ENCODE data around the gene RAD50.
A peak's percentile ranks its signal among the peaks of the same experiment; 100 is the strongest.

RAD50 gene

GRCh38 chr5:132673488-132673887 is 116.7 kb downstream of the RAD50 start:
- H3K4me3 ChIP-seq (ENCODE audit: low read length) = no peak overlapping the region
- no peak for TF ChIP-seq CTCF (IDR thresholded peaks at IDR 0.05; ENCODE audit: insufficient read depth, low read depth, low read length, missing control alignments)
- no peak for DNase-seq (ENCODE audit: low read depth)

GRCh38 chr5:132673939-132674630 is 117.3 kb downstream of the RAD50 start, which contains the start of gene IL4:
IL4 (plus strand) TSS chr5:132673989; CDS start chr5:132674051, 62 bp downstream.
- no peak within 1 kb of the TSS for H3K4me3 ChIP-seq (ENCODE audit: low read length)
- DNase-seq (ENCODE audit: low read depth) = no peak
- no peak for TF ChIP-seq CTCF (IDR thresholded peaks at IDR 0.05; ENCODE audit: insufficient read depth, low read depth, low read length, missing control alignments)

DNA sequence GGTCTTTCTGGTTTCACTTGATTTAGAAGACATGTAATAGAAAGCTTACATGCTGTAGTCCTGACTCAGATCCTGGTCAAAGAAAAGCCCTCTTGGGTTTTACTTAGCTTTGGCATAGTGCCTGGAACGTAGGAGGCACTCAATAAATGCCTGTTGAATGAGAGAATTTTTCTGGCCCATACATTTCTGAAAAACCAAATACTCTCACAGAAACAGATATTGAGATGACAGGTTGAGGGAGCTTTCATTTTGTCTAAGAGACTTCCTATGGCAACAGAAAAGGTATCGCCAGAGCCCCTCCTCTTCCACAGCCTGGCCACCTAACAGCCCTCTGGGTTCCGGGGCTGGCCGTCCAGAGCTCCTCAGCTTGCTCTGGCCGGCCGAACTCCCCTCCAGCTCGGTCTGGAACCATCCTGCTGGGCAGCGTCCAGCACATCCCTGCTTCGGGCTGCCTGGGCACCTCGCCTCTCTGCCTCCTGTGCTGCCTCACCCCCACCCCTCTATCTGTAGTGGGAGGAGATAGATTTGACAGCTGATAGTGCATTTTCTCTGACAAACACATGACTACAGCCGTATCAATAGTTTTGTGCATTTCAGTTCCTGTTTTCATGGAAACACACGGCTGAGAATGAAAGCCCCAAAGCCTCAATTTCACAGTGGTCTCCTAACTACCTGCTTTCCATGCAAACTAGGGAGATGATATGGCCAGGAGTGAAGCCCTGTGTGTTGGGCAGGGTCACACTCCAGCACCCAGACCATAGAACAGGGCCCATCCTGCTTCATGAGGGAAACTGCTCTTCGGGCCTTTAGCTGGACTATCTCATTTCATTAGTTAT is 118.1 kb downstream of the RAD50 start:
- TF ChIP-seq CTCF (IDR thresholded peaks at IDR 0.05; ENCODE audit: insufficient read depth, low read depth, low read length, missing control alignments) = no peak
- peak; percentile 95 for DNase-seq (ENCODE audit: low read depth)
- no peak overlapping the region for H3K4me3 ChIP-seq (ENCODE audit: low read length)

GRCh38 chr5:132675936-132676689 is 119.3 kb downstream of the RAD50 start:
- H3K4me3 ChIP-seq (ENCODE audit: low read length) = no peak overlapping the region
- no peak for TF ChIP-seq CTCF (IDR thresholded peaks at IDR 0.05; ENCODE audit: insufficient read depth, low read depth, low read length, missing control alignments)
- no peak for DNase-seq (ENCODE audit: low read depth)

DNA sequence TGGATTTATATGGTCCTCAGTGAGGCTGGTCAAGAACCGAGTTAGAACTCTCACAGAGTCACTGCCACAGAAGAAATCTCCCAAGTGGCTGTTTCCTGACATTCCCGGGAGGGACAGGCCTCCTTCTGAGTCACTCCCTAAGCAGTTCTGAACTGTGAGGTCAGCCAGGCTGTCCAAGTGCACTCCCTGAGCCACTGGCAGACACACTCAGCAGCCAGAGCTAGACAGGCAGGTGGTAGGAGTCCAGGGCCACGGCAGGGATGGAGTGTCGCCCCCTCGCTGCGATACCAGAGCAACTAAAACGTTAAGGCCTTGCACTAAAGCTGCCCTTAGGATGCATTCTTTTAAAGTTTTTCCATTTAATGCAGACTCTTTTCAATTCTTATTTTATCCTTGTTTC is 120.4 kb downstream of the RAD50 start:
- no peak for TF ChIP-seq CTCF (IDR thresholded peaks at IDR 0.05; ENCODE audit: insufficient read depth, low read depth, low read length, missing control alignments)
- peak; percentile 85 for DNase-seq (ENCODE audit: low read depth)
- no peak overlapping the region for H3K4me3 ChIP-seq (ENCODE audit: low read length)

- no peak for DNase-seq (ENCODE audit: low read depth)
- H3K4me3 ChIP-seq (ENCODE audit: low read length) = no peak overlapping the region
- TF ChIP-seq CTCF (IDR thresholded peaks at IDR 0.05; ENCODE audit: insufficient read depth, low read depth, low read length, missing control alignments) = no peak
Measured at GRCh38 chr5:132677682-132678400, 121.1 kb downstream of the RAD50 start.

Measured in epithelial cell of esophagus (primary cell).